ENCODE results near the gene PAPPA2. TPM values are rescaled to one million over a fixed set of nuclear protein-coding genes. Genes with fewer than 3 reads are reported as not detected.

The PAPPA2 gene, protein sequence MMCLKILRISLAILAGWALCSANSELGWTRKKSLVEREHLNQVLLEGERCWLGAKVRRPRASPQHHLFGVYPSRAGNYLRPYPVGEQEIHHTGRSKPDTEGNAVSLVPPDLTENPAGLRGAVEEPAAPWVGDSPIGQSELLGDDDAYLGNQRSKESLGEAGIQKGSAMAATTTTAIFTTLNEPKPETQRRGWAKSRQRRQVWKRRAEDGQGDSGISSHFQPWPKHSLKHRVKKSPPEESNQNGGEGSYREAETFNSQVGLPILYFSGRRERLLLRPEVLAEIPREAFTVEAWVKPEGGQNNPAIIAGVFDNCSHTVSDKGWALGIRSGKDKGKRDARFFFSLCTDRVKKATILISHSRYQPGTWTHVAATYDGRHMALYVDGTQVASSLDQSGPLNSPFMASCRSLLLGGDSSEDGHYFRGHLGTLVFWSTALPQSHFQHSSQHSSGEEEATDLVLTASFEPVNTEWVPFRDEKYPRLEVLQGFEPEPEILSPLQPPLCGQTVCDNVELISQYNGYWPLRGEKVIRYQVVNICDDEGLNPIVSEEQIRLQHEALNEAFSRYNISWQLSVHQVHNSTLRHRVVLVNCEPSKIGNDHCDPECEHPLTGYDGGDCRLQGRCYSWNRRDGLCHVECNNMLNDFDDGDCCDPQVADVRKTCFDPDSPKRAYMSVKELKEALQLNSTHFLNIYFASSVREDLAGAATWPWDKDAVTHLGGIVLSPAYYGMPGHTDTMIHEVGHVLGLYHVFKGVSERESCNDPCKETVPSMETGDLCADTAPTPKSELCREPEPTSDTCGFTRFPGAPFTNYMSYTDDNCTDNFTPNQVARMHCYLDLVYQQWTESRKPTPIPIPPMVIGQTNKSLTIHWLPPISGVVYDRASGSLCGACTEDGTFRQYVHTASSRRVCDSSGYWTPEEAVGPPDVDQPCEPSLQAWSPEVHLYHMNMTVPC (N-terminal part only)
- total RNA-seq (2022; extraction: Qiagen RNA extraction) = 0.01 to 0.02 TPM (median 0.01 TPM) in 5 replicates

DNA sequence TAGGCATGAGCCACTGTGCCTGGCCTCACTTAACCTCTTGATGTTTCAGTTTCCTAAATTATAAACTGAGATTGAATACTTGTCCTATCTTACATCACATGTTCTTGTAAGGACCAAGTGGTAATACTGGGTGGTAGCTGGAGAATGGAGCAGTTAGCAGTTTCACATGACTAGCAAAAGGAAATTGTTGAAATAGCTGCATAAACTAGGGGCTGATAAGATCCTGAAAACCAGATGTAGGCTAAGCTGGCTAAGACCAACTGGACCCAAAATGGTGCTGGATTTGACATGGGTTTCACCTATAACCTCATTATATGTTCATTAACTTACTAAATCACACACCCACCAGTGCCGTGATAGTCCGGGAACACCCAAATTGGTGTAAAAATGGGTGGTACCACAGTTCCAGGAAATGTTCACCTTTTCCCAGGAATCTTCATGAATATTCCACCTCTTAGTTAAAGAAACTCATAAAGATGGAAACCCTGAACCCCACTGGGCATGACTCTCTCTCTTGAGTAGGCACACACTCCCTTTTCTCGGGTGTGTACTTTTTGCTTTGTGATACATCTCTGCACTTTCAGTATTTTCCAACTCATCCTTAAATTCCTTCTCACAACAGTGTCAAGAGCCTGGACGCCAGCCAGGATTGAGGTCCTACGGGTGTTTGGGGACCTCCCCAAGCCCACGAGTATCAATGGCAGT, at the start of gene PAPPA2:
Gene PAPPA2 (plus strand): TSS at position 502 of the 705 bp plus-strand sequence. CDS start 93,148 bp downstream, outside the sequence.

